HCT116 (cell line): ENCODE measurements around the gene CADPS. TPM values are rescaled to one million over a fixed set of nuclear protein-coding genes. Genes with fewer than 3 reads are reported as not detected.

Experiments
- ATAC-seq: fragments of 200-7000 bp; cut with Tn5 transposase; 2 replicates; pipeline ENCODE4 v1.9.1; 2020; ENCODE audit warnings: mild to moderate bottlenecking, moderate library complexity
- BruUV-seq: library from RNA; stranded (reverse); fragments of 400-500 nt; replicated peaks from 2 replicates; lab custom pipeline; 2021; lab: Mats Ljungman, UMichigan
- CTCF ChIA-PET: fragments of 300-600 bp; sonication (Branson Sonifier 250); formaldehyde crosslinking; loops from one replicate; lab custom pipeline; 2021; ENCODE audit warnings: antibody characterized with exemption; lab: Charles Lee
- POLR2A ChIA-PET: fragments of 300-600, 350-600 bp; sonication (Branson Sonifier 250); formaldehyde crosslinking; loops from one replicate; lab custom pipeline; 2021; ENCODE audit warnings: antibody characterized with exemption; lab: Charles Lee
- RAD21 ChIA-PET, 2 experiments: fragments of 300-600 bp; sonication (Branson Sonifier 250); formaldehyde crosslinking; loops; one replicate each; lab custom pipeline; 2023; ENCODE audit warnings: low total read pairs in 2 of 2; ENCODE audit not compliant: uncharacterized antibody in 2 of 2, unreplicated experiment in 2 of 2, low non-redundant PET in 1 of 2; lab: Charles Lee
- DNase-seq: peaks from one replicate; pipeline ENCODE4 v3.0.0-alpha.2; 2010; ENCODE audit warnings: low read depth, low spot score
- H2AFZ ChIP-seq: fragments of 200-600 bp; shearing (Covaris generic), sonication (generic); 2 replicates; pipeline ENCODE4 v1.6.1; 2017; ENCODE audit warnings: low read depth, mixed run types, mixed read lengths, antibody characterized with exemption, low read length; ENCODE audit not compliant: poor library complexity, severe bottlenecking
- H3K27ac ChIP-seq: 2 replicates; pipeline ENCODE4 v1.5.1; 2012; ENCODE audit warnings: low read depth, low read length
- H3K27me3 ChIP-seq: fragments of 200-600 bp; sonication (generic); 2 replicates; pipeline ENCODE4 v1.6.1; 2016; ENCODE audit warnings: mixed run types, low read length, mixed read lengths; ENCODE audit not compliant: insufficient read depth
- H3K36me3 ChIP-seq, 2 experiments: fragments of 200-500 bp in 1 of 2; fragments of 200-600 bp in 1 of 2; sonication (Bioruptor generic) in 1 of 2; sonication (generic) in 1 of 2; 2 replicates each; pipeline versions ENCODE4 v1.5.1 to v1.6.1; 2014 to 2016; ENCODE audit warnings: low read length in 2 of 2, inconsistent platforms in 1 of 2, mixed read lengths in 1 of 2, mixed run types in 1 of 2; ENCODE audit not compliant: insufficient read depth in 2 of 2, control insufficient read depth in 1 of 2
- H3K4me1 ChIP-seq, 2 experiments: fragments of 200-600 bp in 1 of 2; sonication (generic) in 1 of 2; 2 replicates each; pipeline versions ENCODE4 v1.5.1 to v1.6.1; 2012 to 2017; ENCODE audit warnings: low read length in 2 of 2, inconsistent platforms in 1 of 2, mild to moderate bottlenecking in 1 of 2, mixed read lengths in 1 of 2, mixed run types in 1 of 2, moderate library complexity in 1 of 2; ENCODE audit not compliant: insufficient read depth in 2 of 2, control insufficient read depth in 1 of 2
- H3K4me2 ChIP-seq: fragments of 200-600 bp; sonication (generic); 2 replicates; pipeline ENCODE4 v1.6.1; 2017; ENCODE audit warnings: mixed run types, low read length, mixed read lengths
- H3K4me3 ChIP-seq, 2 experiments: fragments of 200-600 bp in 1 of 2; sonication (generic) in 1 of 2; replicated peaks in 1 of 2; 2 replicates each; pipeline ENCODE4 v1.5.1; 2011 to 2016; ENCODE audit warnings: low read length in 2 of 2, control low read depth in 1 of 2, low read depth in 1 of 2, mild to moderate bottlenecking in 1 of 2, mixed read lengths in 1 of 2, mixed run types in 1 of 2
- H3K79me2 ChIP-seq: fragments of 200-600 bp; sonication (generic); 2 replicates; pipeline ENCODE4 v1.6.1; 2017; ENCODE audit warnings: mild to moderate bottlenecking, mixed run types, low read length, moderate library complexity, mixed read lengths; ENCODE audit not compliant: insufficient read depth
- H3K9ac ChIP-seq: fragments of 200-600 bp; sonication (generic); 2 replicates; pipeline ENCODE4 v1.6.1; 2016; ENCODE audit warnings: low read length, mixed read lengths
- H3K9me2 ChIP-seq: fragments of 200-600 bp; sonication (generic), shearing (Covaris generic); 2 replicates; pipeline ENCODE4 v1.6.1; 2017; ENCODE audit warnings: mixed run types, mild to moderate bottlenecking, moderate library complexity; ENCODE audit not compliant: insufficient read depth
- H3K9me3 ChIP-seq, 2 experiments: fragments of 200-500 bp in 1 of 2; fragments of 200-600 bp in 1 of 2; sonication (Bioruptor generic) in 1 of 2; sonication (generic) in 1 of 2; 2 replicates each; pipeline ENCODE4 v1.6.1; 2014 to 2017; ENCODE audit warnings: low read length in 2 of 2, mixed read lengths in 2 of 2, inconsistent platforms in 1 of 2, low read depth in 1 of 2, mild to moderate bottlenecking in 1 of 2, mixed run types in 1 of 2, moderate library complexity in 1 of 2; ENCODE audit not compliant: control insufficient read depth in 1 of 2, insufficient read depth in 1 of 2
- H4K20me1 ChIP-seq: fragments of 200-600 bp; sonication (generic), shearing (Covaris generic); 2 replicates; pipeline ENCODE4 v1.6.1; 2017; ENCODE audit warnings: mixed run types, mild to moderate bottlenecking, moderate library complexity; ENCODE audit not compliant: insufficient read depth
- CEBPB ChIP-seq: IDR thresholded peaks from 2 replicates; pipeline ENCODE4 v1.6.1; 2012; ENCODE audit warnings: low read depth
- JUND ChIP-seq: IDR thresholded peaks from 2 replicates; pipeline ENCODE4 v1.6.1; 2012
- POLR2AphosphoS5 ChIP-seq: IDR thresholded peaks from 2 replicates; pipeline ENCODE4 v1.6.1; 2011; ENCODE audit warnings: mild to moderate bottlenecking, low read depth, low read length, moderate library complexity
- SP1 ChIP-seq: IDR thresholded peaks from 2 replicates; pipeline ENCODE4 v1.6.1; 2012; ENCODE audit warnings: low read depth
- YY1 ChIP-seq: IDR thresholded peaks from 2 replicates; pipeline ENCODE4 v1.6.1; 2011; ENCODE audit warnings: low read length, low read depth, moderate library complexity, mild to moderate bottlenecking; ENCODE audit not compliant: insufficient replicate concordance; ENCODE audit errors: extremely low read depth
- ZNF274 ChIP-seq: fragments of 200-500 bp; sonication (Bioruptor generic); IDR thresholded peaks from 2 replicates; pipeline ENCODE4 v1.6.1; 2014; ENCODE audit warnings: mild to moderate bottlenecking, low read depth, low read length, inconsistent platforms
- intact Hi-C: fragments of 100-400 bp; cut with micrococcal nuclease; formaldehyde crosslinking; loops from 2 replicates; pipeline ENCODE4 v1.10.0; 2022
- total RNA-seq: library from RNA; stranded (reverse); gene quantifications from one replicate; pipeline ENCODE4 v1.2.1, GENCODE V29; 2021; ENCODE audit not compliant: unreplicated experiment
- TF ChIP-seq, protein P1 (sequence below): IDR thresholded peaks from 2 replicates; pipeline ENCODE4 v1.6.1; 2011; ENCODE audit warnings: mild to moderate bottlenecking, low read length, moderate library complexity; ENCODE audit not compliant: insufficient replicate concordance; ENCODE audit errors: extremely low read depth
- TF ChIP-seq, protein P2 (sequence below), 3 experiments: fragments of 200-600 bp in 1 of 3; sonication (generic) in 1 of 3; IDR thresholded peaks in 2 of 3; conservative IDR thresholded peaks in 1 of 3; 2 replicates each; pipeline ENCODE4 v1.5.1; 2012 to 2017; ENCODE audit warnings: low read depth in 2 of 3, low read length in 2 of 3, antibody characterized with exemption in 1 of 3, borderline replicate concordance in 1 of 3, control low read depth in 1 of 3, mild to moderate bottlenecking in 1 of 3, mixed read lengths in 1 of 3, mixed run types in 1 of 3, moderate library complexity in 1 of 3; ENCODE audit not compliant: insufficient read depth in 1 of 3
- TF ChIP-seq, protein P3 (sequence below): IDR thresholded peaks from 2 replicates; pipeline ENCODE4 v1.6.1; 2012; ENCODE audit warnings: low read depth
- TF ChIP-seq, protein P4 (sequence below): IDR thresholded peaks from 2 replicates; pipeline ENCODE4 v1.6.1; 2012

CADPS gene
- total RNA-seq, 1 experiment from 2014 or later: not detected

DNA sequence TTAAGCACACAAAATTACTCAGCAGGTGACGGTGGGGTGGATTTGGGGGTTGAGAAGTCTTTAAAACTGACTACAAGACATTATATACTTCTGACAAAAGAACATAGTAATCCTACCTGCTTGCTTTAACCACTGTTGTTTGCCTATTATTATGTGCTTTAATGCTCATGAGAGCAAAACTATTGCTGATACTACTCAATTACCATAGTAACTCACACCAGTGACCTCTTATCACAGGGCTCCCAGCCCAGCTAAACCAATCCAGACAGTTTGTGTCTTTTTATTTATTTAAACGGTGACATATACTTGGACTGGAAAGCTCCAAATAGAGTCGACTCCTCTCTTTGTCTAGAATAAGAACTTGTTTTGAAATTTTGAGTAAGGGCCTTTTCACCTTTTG, 459.1 kb downstream of the CADPS start (continued):
- TF ChIP-seq, protein P1, sequence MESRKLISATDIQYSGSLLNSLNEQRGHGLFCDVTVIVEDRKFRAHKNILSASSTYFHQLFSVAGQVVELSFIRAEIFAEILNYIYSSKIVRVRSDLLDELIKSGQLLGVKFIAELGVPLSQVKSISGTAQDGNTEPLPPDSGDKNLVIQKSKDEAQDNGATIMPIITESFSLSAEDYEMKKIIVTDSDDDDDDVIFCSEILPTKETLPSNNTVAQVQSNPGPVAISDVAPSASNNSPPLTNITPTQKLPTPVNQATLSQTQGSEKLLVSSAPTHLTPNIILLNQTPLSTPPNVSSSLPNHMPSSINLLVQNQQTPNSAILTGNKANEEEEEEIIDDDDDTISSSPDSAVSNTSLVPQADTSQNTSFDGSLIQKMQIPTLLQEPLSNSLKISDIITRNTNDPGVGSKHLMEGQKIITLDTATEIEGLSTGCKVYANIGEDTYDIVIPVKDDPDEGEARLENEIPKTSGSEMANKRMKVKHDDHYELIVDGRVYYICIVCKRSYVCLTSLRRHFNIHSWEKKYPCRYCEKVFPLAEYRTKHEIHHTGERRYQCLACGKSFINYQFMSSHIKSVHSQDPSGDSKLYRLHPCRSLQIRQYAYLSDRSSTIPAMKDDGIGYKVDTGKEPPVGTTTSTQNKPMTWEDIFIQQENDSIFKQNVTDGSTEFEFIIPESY: no peak
- no peak for TF ChIP-seq CEBPB

DNA sequence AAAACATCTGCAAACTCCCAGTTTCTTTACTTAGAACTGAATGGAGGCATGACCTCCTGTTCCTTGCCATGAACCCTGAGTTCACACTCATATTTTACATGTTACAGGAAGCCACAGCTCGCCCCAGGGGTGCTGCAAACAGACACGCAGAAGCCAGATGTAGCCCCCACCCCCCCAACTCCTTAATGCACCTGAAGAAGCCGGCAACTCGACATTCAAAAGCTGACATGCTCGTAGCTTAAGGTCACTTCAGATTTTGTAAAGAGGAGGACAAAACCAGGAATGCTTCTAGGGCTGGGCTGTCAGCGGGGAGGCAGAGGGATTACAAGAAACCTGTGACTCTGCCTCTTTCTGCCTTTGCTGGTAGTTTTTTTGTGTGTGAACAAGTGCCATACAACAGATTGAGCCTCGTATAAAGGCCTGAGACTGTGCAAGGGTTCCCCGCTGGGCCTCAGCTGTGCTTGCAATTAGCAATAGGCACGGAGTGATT, 459.9 kb downstream of the CADPS start:
- Histone ChIP-seq H3K36me3 (no peaks in the 10 kb centered on the region), H3K27me3 (peaks cover 62% of the 10 kb centered on the region), H3K9ac (no peak overlapping the region), H3K4me2 (no peak overlapping the region), H3K27ac (no peak overlapping the region), H4K20me1 (no peaks in the 10 kb centered on the region), H2AFZ (no peak overlapping the region), H3K4me1 (no peaks in the 10 kb centered on the region), H3K9me3 (no peaks in the 10 kb centered on the region), H3K79me2 (no peaks in the 10 kb centered on the region), H3K9me2 (no peaks in the 10 kb centered on the region), H3K4me3 (no peak overlapping the region)
- intact Hi-C loops: no loop called here
- no peak for TF ChIP-seq POLR2AphosphoS5
- TF ChIP-seq ZNF274: no peak
- TF ChIP-seq SP1: no peak
- TF ChIP-seq, protein P2, sequence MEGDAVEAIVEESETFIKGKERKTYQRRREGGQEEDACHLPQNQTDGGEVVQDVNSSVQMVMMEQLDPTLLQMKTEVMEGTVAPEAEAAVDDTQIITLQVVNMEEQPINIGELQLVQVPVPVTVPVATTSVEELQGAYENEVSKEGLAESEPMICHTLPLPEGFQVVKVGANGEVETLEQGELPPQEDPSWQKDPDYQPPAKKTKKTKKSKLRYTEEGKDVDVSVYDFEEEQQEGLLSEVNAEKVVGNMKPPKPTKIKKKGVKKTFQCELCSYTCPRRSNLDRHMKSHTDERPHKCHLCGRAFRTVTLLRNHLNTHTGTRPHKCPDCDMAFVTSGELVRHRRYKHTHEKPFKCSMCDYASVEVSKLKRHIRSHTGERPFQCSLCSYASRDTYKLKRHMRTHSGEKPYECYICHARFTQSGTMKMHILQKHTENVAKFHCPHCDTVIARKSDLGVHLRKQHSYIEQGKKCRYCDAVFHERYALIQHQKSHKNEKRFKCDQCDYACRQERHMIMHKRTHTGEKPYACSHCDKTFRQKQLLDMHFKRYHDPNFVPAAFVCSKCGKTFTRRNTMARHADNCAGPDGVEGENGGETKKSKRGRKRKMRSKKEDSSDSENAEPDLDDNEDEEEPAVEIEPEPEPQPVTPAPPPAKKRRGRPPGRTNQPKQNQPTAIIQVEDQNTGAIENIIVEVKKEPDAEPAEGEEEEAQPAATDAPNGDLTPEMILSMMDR (IDR thresholded peaks at IDR 0.05 in 2 of 3, conservative IDR thresholded peaks at IDR 0.05 in 1 of 3; ENCODE audit: borderline replicate concordance in 1 of 3, insufficient read depth in 1 of 3, low read depth in 2 of 3, low read length in 2 of 3): no peak
- no peak for TF ChIP-seq YY1
- no peak for TF ChIP-seq JUND
- TF ChIP-seq, protein P3, sequence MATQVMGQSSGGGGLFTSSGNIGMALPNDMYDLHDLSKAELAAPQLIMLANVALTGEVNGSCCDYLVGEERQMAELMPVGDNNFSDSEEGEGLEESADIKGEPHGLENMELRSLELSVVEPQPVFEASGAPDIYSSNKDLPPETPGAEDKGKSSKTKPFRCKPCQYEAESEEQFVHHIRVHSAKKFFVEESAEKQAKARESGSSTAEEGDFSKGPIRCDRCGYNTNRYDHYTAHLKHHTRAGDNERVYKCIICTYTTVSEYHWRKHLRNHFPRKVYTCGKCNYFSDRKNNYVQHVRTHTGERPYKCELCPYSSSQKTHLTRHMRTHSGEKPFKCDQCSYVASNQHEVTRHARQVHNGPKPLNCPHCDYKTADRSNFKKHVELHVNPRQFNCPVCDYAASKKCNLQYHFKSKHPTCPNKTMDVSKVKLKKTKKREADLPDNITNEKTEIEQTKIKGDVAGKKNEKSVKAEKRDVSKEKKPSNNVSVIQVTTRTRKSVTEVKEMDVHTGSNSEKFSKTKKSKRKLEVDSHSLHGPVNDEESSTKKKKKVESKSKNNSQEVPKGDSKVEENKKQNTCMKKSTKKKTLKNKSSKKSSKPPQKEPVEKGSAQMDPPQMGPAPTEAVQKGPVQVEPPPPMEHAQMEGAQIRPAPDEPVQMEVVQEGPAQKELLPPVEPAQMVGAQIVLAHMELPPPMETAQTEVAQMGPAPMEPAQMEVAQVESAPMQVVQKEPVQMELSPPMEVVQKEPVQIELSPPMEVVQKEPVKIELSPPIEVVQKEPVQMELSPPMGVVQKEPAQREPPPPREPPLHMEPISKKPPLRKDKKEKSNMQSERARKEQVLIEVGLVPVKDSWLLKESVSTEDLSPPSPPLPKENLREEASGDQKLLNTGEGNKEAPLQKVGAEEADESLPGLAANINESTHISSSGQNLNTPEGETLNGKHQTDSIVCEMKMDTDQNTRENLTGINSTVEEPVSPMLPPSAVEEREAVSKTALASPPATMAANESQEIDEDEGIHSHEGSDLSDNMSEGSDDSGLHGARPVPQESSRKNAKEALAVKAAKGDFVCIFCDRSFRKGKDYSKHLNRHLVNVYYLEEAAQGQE: no peak
- TF ChIP-seq, protein P4, sequence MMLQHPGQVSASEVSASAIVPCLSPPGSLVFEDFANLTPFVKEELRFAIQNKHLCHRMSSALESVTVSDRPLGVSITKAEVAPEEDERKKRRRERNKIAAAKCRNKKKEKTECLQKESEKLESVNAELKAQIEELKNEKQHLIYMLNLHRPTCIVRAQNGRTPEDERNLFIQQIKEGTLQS: no peak
- ChIA-PET POLR2A (no interaction called here), RAD21 (no interaction called here), CTCF (no interaction called here)
- ATAC-seq (no peak), DNase-seq (no peak)
- no TSS peak for BruUV-seq
